HG03097 (cell line): Measurements from ENCODE around the gene GPR158.

Source experiments
- ATAC-seq: cut with Tn5 transposase; IDR thresholded peaks from one replicate; pipeline ENCODE4 v1.9.1; 2021; ENCODE audit not compliant: unreplicated experiment, low FRiP score

Gene GPR158

GRCh38 chr10:25198151-25198550 lies 23.4 kb downstream of the GPR158 start:
- no peak for ATAC-seq

- no peak for ATAC-seq
Measured at GRCh38 chr10:25206693-25207414, 32.1 kb downstream of the GPR158 start.

GRCh38 chr10:25209618-25210017 lies 34.8 kb downstream of the GPR158 start:
- ATAC-seq: no peak

GRCh38 chr10:25210265-25210664 lies 35.5 kb downstream of the GPR158 start:
- ATAC-seq: no peak

GRCh38 chr10:25220156-25220555 lies 45.4 kb downstream of the GPR158 start:
- ATAC-seq: no peak

GRCh38 chr10:25222085-25222660 lies 47.4 kb downstream of the GPR158 start:
- ATAC-seq: no peak

GRCh38 chr10:25226775-25227682 lies 52.2 kb downstream of the GPR158 start:
- no peak for ATAC-seq

- no peak for ATAC-seq
Measured at GRCh38 chr10:25231751-25232150, 57.0 kb downstream of the GPR158 start.

GRCh38 chr10:25232204-25232603 lies 57.4 kb downstream of the GPR158 start:
- no peak for ATAC-seq

GRCh38 chr10:25245165-25245564 lies 70.4 kb downstream of the GPR158 start:
- no peak for ATAC-seq

- ATAC-seq: no peak
Measured at GRCh38 chr10:25257646-25258045, 82.8 kb downstream of the GPR158 start.

- ATAC-seq: no peak
Measured at GRCh38 chr10:25261110-25261509, 86.3 kb downstream of the GPR158 start.

GRCh38 chr10:25261558-25261957 lies 86.8 kb downstream of the GPR158 start:
- no peak for ATAC-seq

- no peak for ATAC-seq
Measured at GRCh38 chr10:25263931-25264330, 89.1 kb downstream of the GPR158 start.

- ATAC-seq: no peak
Measured at GRCh38 chr10:25278180-25278579, 103.4 kb downstream of the GPR158 start.

- no peak for ATAC-seq
Measured at GRCh38 chr10:25280076-25280475, 105.3 kb downstream of the GPR158 start.

GRCh38 chr10:25280573-25280972 lies 105.8 kb downstream of the GPR158 start:
- no peak for ATAC-seq

- ATAC-seq: no peak
Measured at GRCh38 chr10:25285809-25286208, 111.0 kb downstream of the GPR158 start.

GRCh38 chr10:25288181-25288580 lies 113.4 kb downstream of the GPR158 start:
- ATAC-seq: no peak

- ATAC-seq: no peak
Measured at GRCh38 chr10:25294032-25294926, 119.5 kb downstream of the GPR158 start.
